Stimulated activated naive B cell treated with anti-CD40 and anti-IgM and Interleukin-4, amounts not matched to agents 10 μg/mL and 1 μg/mL and 100 μg/mL, for 72 hours (primary cell): ENCODE results near the gene ITIH4.

Experiments
- ATAC-seq, 2 donors: fragments of 150-1000 bp; cut with Tn5 transposase; replicated peaks; 2 replicates each; pipeline ENCODE4 v1.10.0; 2021; ENCODE audit warnings: moderate library complexity in 1 of 2
- DNase-seq: peaks from one replicate; pipeline ENCODE4 v3.0.0; 2021
- H3K27ac Mint-ChIP-seq: one replicate; pipeline ENCODE4 v1.8.0; 2022; ENCODE audit warnings: mild to moderate bottlenecking, mixed read lengths
- H3K27me3 Mint-ChIP-seq, 2 donors: one replicate each; pipeline ENCODE4 v1.8.0; 2022; ENCODE audit warnings: mixed read lengths in 2 of 2
- H3K36me3 Mint-ChIP-seq, 2 donors: one replicate each; pipeline ENCODE4 v1.8.0; 2022; ENCODE audit warnings: mixed read lengths in 2 of 2, mild to moderate bottlenecking in 1 of 2
- H3K4me1 Mint-ChIP-seq, 2 donors: one replicate each; pipeline ENCODE4 v1.8.0; 2022; ENCODE audit warnings: mixed read lengths in 2 of 2, mild to moderate bottlenecking in 1 of 2
- H3K4me3 Mint-ChIP-seq, 2 donors: one replicate each; pipeline ENCODE4 v1.8.0; 2022; ENCODE audit warnings: mild to moderate bottlenecking in 2 of 2, mixed read lengths in 2 of 2, moderate library complexity in 1 of 2
- H3K9me3 Mint-ChIP-seq, 2 donors: one replicate each; pipeline ENCODE4 v1.8.0; 2022; ENCODE audit warnings: mixed read lengths in 2 of 2, mild to moderate bottlenecking in 1 of 2

Gene ITIH4

GRCh38 chr3:52792961-52793695, 37.3 kb downstream of the ITIH4 start:
- H3K9me3 Mint-ChIP-seq = no peaks in the 10 kb centered on the region
- no peak overlapping the region for H3K4me3 Mint-ChIP-seq
- DNase-seq = no peak
- H3K27ac Mint-ChIP-seq = no peak overlapping the region
- no peaks in the 10 kb centered on the region for H3K36me3 Mint-ChIP-seq
- no peaks in the 10 kb centered on the region for H3K27me3 Mint-ChIP-seq
- no peak for ATAC-seq
- no peaks in the 10 kb centered on the region for H3K4me1 Mint-ChIP-seq

GRCh38 chr3:52792413-52792812, 38.1 kb downstream of the ITIH4 start:
- H3K27ac Mint-ChIP-seq = no peak overlapping the region
- H3K4me3 Mint-ChIP-seq = no peak overlapping the region
- no peaks in the 10 kb centered on the region for H3K27me3 Mint-ChIP-seq
- ATAC-seq (no peak), DNase-seq (no peak)
- no peaks in the 10 kb centered on the region for H3K36me3 Mint-ChIP-seq
- H3K4me1 Mint-ChIP-seq = no peaks in the 10 kb centered on the region
- no peaks in the 10 kb centered on the region for H3K9me3 Mint-ChIP-seq

GRCh38 chr3:52791928-52792327, 38.5 kb downstream of the ITIH4 start:
- Mint-ChIP-seq H3K4me3 (no peak overlapping the region), H3K9me3 (no peaks in the 10 kb centered on the region), H3K27me3 (no peaks in the 10 kb centered on the region), H3K27ac (no peak overlapping the region), H3K4me1 (no peaks in the 10 kb centered on the region), H3K36me3 (no peaks in the 10 kb centered on the region)
- ATAC-seq (no peak), DNase-seq (no peak)

- no peak overlapping the region for H3K27ac Mint-ChIP-seq
- no peaks in the 10 kb centered on the region for H3K36me3 Mint-ChIP-seq
- H3K27me3 Mint-ChIP-seq = no peaks in the 10 kb centered on the region
Observed at GRCh38 chr3:52791366-52791765, 39.1 kb downstream of the ITIH4 start.

GRCh38 chr3:52790741-52791140, 39.7 kb downstream of the ITIH4 start:
- Mint-ChIP-seq H3K27ac (no peak overlapping the region), H3K4me1 (no peaks in the 10 kb centered on the region), H3K27me3 (no peaks in the 10 kb centered on the region), H3K36me3 (no peaks in the 10 kb centered on the region), H3K9me3 (no peaks in the 10 kb centered on the region), H3K4me3 (no peak overlapping the region)
- ATAC-seq (no peak), DNase-seq (no peak)

More at GRCh38 chr3:52791366-52791765, 39.1 kb downstream of the ITIH4 start:
- no peak for ATAC-seq
- DNase-seq = no peak
- Mint-ChIP-seq H3K9me3 (no peaks in the 10 kb centered on the region), H3K4me3 (no peak overlapping the region), H3K4me1 (no peaks in the 10 kb centered on the region)

- no peak overlapping the region for H3K27ac Mint-ChIP-seq
- DNase-seq = no peak
- no peaks in the 10 kb centered on the region for H3K4me1 Mint-ChIP-seq
- H3K27me3 Mint-ChIP-seq = no peaks in the 10 kb centered on the region
- no peaks in the 10 kb centered on the region for H3K9me3 Mint-ChIP-seq
- H3K36me3 Mint-ChIP-seq = no peaks in the 10 kb centered on the region
- no peak overlapping the region for H3K4me3 Mint-ChIP-seq
- no peak for ATAC-seq
Observed at GRCh38 chr3:52790337-52790736, 40.1 kb downstream of the ITIH4 start.

GRCh38 chr3:52789746-52790040, 40.8 kb downstream of the ITIH4 start:
- Mint-ChIP-seq H3K27me3 (no peaks in the 10 kb centered on the region), H3K4me1 (no peaks in the 10 kb centered on the region), H3K27ac (no peak overlapping the region), H3K36me3 (no peaks in the 10 kb centered on the region), H3K4me3 (no peak overlapping the region), H3K9me3 (no peaks in the 10 kb centered on the region)
- ATAC-seq (no peak), DNase-seq (no peak)

GRCh38 chr3:52788890-52789745, 41.4 kb downstream of the ITIH4 start:
- no peak for DNase-seq
- ATAC-seq = no peak
- Mint-ChIP-seq H3K36me3 (no peaks in the 10 kb centered on the region), H3K27ac (no peak overlapping the region), H3K4me3 (no peak overlapping the region), H3K4me1 (no peaks in the 10 kb centered on the region), H3K9me3 (no peaks in the 10 kb centered on the region), H3K27me3 (no peaks in the 10 kb centered on the region)

- no peaks in the 10 kb centered on the region for H3K9me3 Mint-ChIP-seq
- ATAC-seq (no peak), DNase-seq (no peak)
- no peaks in the 10 kb centered on the region for H3K27me3 Mint-ChIP-seq
- H3K36me3 Mint-ChIP-seq = no peaks in the 10 kb centered on the region
- H3K4me3 Mint-ChIP-seq = no peak overlapping the region
- H3K27ac Mint-ChIP-seq = no peak overlapping the region
- no peaks in the 10 kb centered on the region for H3K4me1 Mint-ChIP-seq
Observed at GRCh38 chr3:52787672-52788625, 42.5 kb downstream of the ITIH4 start.

GRCh38 chr3:52787246-52787645, 43.2 kb downstream of the ITIH4 start:
- Mint-ChIP-seq H3K9me3 (no peaks in the 10 kb centered on the region), H3K4me3 (no peak overlapping the region), H3K36me3 (no peaks in the 10 kb centered on the region), H3K27ac (no peak overlapping the region), H3K4me1 (no peaks in the 10 kb centered on the region), H3K27me3 (no peaks in the 10 kb centered on the region)
- ATAC-seq (no peak), DNase-seq (no peak)

- H3K36me3 Mint-ChIP-seq = no peaks in the 10 kb centered on the region
- no peaks in the 10 kb centered on the region for H3K4me1 Mint-ChIP-seq
- no peak overlapping the region for H3K4me3 Mint-ChIP-seq
- DNase-seq (no peak), ATAC-seq (no peak)
- H3K27ac Mint-ChIP-seq = no peak overlapping the region
- no peaks in the 10 kb centered on the region for H3K27me3 Mint-ChIP-seq
- no peaks in the 10 kb centered on the region for H3K9me3 Mint-ChIP-seq
Observed at GRCh38 chr3:52786330-52787215, 43.9 kb downstream of the ITIH4 start.

- ATAC-seq (no peak), DNase-seq (no peak)
- H3K27me3 Mint-ChIP-seq = no peaks in the 10 kb centered on the region
- H3K27ac Mint-ChIP-seq = no peak overlapping the region
- H3K4me3 Mint-ChIP-seq = no peak overlapping the region
- H3K4me1 Mint-ChIP-seq = peaks cover 2 to 6% of the 10 kb centered on the region in 2 donors
- H3K36me3 Mint-ChIP-seq = no peaks in the 10 kb centered on the region
- no peaks in the 10 kb centered on the region for H3K9me3 Mint-ChIP-seq
Observed at GRCh38 chr3:52784931-52785590, 45.4 kb downstream of the ITIH4 start.

- Mint-ChIP-seq H3K27me3 (no peaks in the 10 kb centered on the region), H3K4me1 (peaks cover 10 to 16% of the 10 kb centered on the region in 2 donors), H3K4me3 (no peak overlapping the region), H3K36me3 (no peaks in the 10 kb centered on the region), H3K27ac (no peak overlapping the region), H3K9me3 (no peaks in the 10 kb centered on the region)
- ATAC-seq = no peak
- no peak for DNase-seq
Observed at GRCh38 chr3:52784021-52784621, 46.4 kb downstream of the ITIH4 start.
